ENCODE data around the gene GBP2. TPM values are rescaled to one million over a fixed set of nuclear protein-coding genes. Genes with fewer than 3 reads are reported as not detected.

Gene GBP2
- total RNA-seq: 52.9 and 66.5 TPM in 2 replicates

DNA sequence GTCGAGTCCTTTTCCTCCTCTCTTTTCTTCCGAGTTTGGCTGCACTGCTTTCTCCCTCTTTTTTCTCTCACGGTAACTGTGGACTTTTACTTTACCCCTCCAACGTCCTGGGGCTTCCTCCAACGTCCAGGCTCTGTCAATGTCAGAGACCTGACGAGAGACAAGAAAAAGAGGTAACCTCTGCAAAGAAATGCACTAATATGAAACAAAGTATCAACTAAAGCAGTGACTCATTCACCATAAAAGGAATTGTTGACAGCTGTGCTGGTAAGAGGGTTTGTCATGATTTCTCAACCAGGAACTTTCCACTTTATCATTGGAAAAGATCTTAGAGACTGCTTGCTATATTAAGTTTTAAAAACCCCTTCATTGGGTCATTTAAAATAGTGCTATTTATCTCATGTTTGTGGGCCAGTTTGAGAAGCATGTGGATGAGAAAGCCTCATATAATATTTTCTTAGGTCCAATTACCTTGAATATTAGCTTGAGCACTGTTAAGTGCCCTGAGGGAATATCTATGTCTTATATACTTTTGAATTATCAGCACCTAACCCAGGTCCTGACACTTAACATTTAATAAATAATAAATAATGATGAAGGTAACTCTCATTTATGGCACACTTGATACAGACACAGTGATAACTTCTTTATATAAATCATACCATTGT is at the start of gene GBP2:
GBP2 (minus strand) TSS at position 202 of the 668 bp plus-strand sequence. CDS start 4,148 bp downstream, outside the sequence.

GRCh38 chr1:89065079-89065868 is 60.6 kb downstream of the GBP2 start, which contains the start of gene GBP1:
TSS of gene GBP1 (minus strand) at chr1:89065208. CDS start at chr1:89063234, 1,974 bp downstream.

Other genes with a start within 250 kb of the GBP2 start
- 31.0 and 33.1 TPM in 2 replicates for gene GTF2B, start 234.5 kb downstream of the GBP2 start, total RNA-seq
- 21.9 and 24.6 TPM in 2 replicates for gene KYAT3, start 133.5 kb downstream of the GBP2 start, total RNA-seq
- gene RBMXL1, start 133.5 kb downstream of the GBP2 start, total RNA-seq: 5.6 and 8.2 TPM in 2 replicates
- 14.0 and 30.2 TPM in 2 replicates for gene GBP3, start 103.2 kb downstream of the GBP2 start, total RNA-seq
- gene GBP1, start 60.9 kb downstream of the GBP2 start, total RNA-seq: 19.9 and 20.5 TPM in 2 replicates
- not detected in 2 replicates for gene GBP7, start 49.9 kb upstream of the GBP2 start, total RNA-seq
- 2.0 and 4.8 TPM in 2 replicates for gene GBP4, start 72.8 kb upstream of the GBP2 start, total RNA-seq
- under 0.01 and 0.38 TPM in 2 replicates for gene GBP5, start 146.7 kb upstream of the GBP2 start, total RNA-seq
- not detected in 2 replicates for gene GBP6, start 237.9 kb upstream of the GBP2 start, total RNA-seq